HG03064 (cell line): ENCODE results near the gene MX2.

Experiments
- ATAC-seq: cut with Tn5 transposase; IDR thresholded peaks from one replicate; pipeline ENCODE4 v1.9.1; 2021; ENCODE audit warnings: low read depth; ENCODE audit not compliant: unreplicated experiment

MX2 gene

GRCh38 chr21:41362605-41363369, 960 bp downstream of the MX2 start:
- ATAC-seq = no peak

- ATAC-seq = no peak
Observed at GRCh38 chr21:41363370-41364270, 1.8 kb downstream of the MX2 start.

GRCh38 chr21:41364308-41364707, 2.5 kb downstream of the MX2 start:
- ATAC-seq = no peak

GRCh38 chr21:41365377-41366107, 3.7 kb downstream of the MX2 start:
- ATAC-seq = no peak

GRCh38 chr21:41366522-41367151, 4.8 kb downstream of the MX2 start:
- ATAC-seq = no peak

- ATAC-seq = peak; percentile 9
Observed at GRCh38 chr21:41367301-41367944, 5.6 kb downstream of the MX2 start.

- peak; percentile 53 for ATAC-seq
Observed at GRCh38 chr21:41367945-41368734, 6.3 kb downstream of the MX2 start.

GRCh38 chr21:41368735-41369104, 6.9 kb downstream of the MX2 start:
- ATAC-seq = no peak

GRCh38 chr21:41369105-41369919, 7.5 kb downstream of the MX2 start:
- no peak for ATAC-seq

GRCh38 chr21:41369920-41370839, 8.4 kb downstream of the MX2 start:
- ATAC-seq = no peak

- no peak for ATAC-seq
Observed at GRCh38 chr21:41370840-41371684, 9.2 kb downstream of the MX2 start.

- no peak for ATAC-seq
Observed at GRCh38 chr21:41371685-41372030, 9.8 kb downstream of the MX2 start.

- ATAC-seq = no peak
Observed at GRCh38 chr21:41373253-41373652, 11.4 kb downstream of the MX2 start.

- no peak for ATAC-seq
Observed at GRCh38 chr21:41373763-41374162, 11.9 kb downstream of the MX2 start.

GRCh38 chr21:41374177-41374712, 12.4 kb downstream of the MX2 start:
- ATAC-seq = no peak

GRCh38 chr21:41374867-41375533, 13.2 kb downstream of the MX2 start:
- ATAC-seq = no peak
